HEK293 (cell line): ENCODE measurements around the gene NAT16.

Experiments used
- BCL11B ChIP-seq: fragments of 450-650 bp; formaldehyde crosslinking; IDR thresholded peaks from 2 replicates; pipeline ENCODE4 v1.5.1; 2016; ENCODE audit warnings: low read depth, missing biosample characterization, missing genetic modification characterization
- GLIS1 ChIP-seq: fragments of 450-650 bp; formaldehyde crosslinking; IDR thresholded peaks from 2 replicates; pipeline ENCODE4 v1.5.1; 2016; ENCODE audit warnings: missing biosample characterization, missing genetic modification characterization
- GLIS2 ChIP-seq: fragments of 450-650 bp; formaldehyde crosslinking; IDR thresholded peaks from 2 replicates; pipeline ENCODE4 v1.5.1; 2016; ENCODE audit warnings: missing biosample characterization, missing genetic modification characterization
- KLF7 ChIP-seq: fragments of 450-650 bp; formaldehyde crosslinking; IDR thresholded peaks from 2 replicates; pipeline ENCODE4 v1.5.1; 2016; ENCODE audit warnings: missing biosample characterization, missing genetic modification characterization, borderline replicate concordance
- MYNN ChIP-seq: fragments of 450-650 bp; formaldehyde crosslinking; IDR thresholded peaks from 2 replicates; pipeline ENCODE4 v1.5.1; 2016; ENCODE audit warnings: missing biosample characterization, missing genetic modification characterization, borderline replicate concordance
- OSR2 ChIP-seq: fragments of 450-650 bp; formaldehyde crosslinking; IDR thresholded peaks from 2 replicates; pipeline ENCODE4 v1.5.1; 2016; ENCODE audit warnings: missing biosample characterization, missing genetic modification characterization
- SCRT1 ChIP-seq: fragments of 450-650 bp; formaldehyde crosslinking; IDR thresholded peaks from 2 replicates; pipeline ENCODE4 v1.5.1; 2016; ENCODE audit warnings: missing biosample characterization, missing genetic modification characterization, borderline replicate concordance
- YY2 ChIP-seq: fragments of 450-650 bp; formaldehyde crosslinking; IDR thresholded peaks from 2 replicates; pipeline ENCODE4 v1.5.1; 2016; ENCODE audit warnings: missing biosample characterization, missing genetic modification characterization
- ZBTB21 ChIP-seq: fragments of 450-650 bp; formaldehyde crosslinking; IDR thresholded peaks from 2 replicates; pipeline ENCODE4 v1.5.1; 2017; ENCODE audit warnings: missing biosample characterization, missing genetic modification characterization
- ZBTB7A ChIP-seq: fragments of 450-650 bp; formaldehyde crosslinking; IDR thresholded peaks from 2 replicates; pipeline ENCODE4 v1.5.1; 2016; ENCODE audit warnings: low read depth, missing biosample characterization, missing genetic modification characterization
- ZFHX2 ChIP-seq: fragments of 450-650 bp; formaldehyde crosslinking; conservative IDR thresholded peaks from 2 replicates; pipeline ENCODE4 v1.5.1; 2016; ENCODE audit warnings: missing biosample characterization, missing genetic modification characterization
- ZNF112 ChIP-seq: fragments of 450-650 bp; formaldehyde crosslinking; IDR thresholded peaks from 2 replicates; pipeline ENCODE4 v1.5.0; 2017; ENCODE audit warnings: missing biosample characterization, missing genetic modification characterization
- ZNF132 ChIP-seq: fragments of 450-650 bp; formaldehyde crosslinking; IDR thresholded peaks from 2 replicates; pipeline ENCODE4 v1.5.1; 2017; ENCODE audit warnings: missing biosample characterization, missing genetic modification characterization, borderline replicate concordance
- ZNF138 ChIP-seq: fragments of 450-650 bp; formaldehyde crosslinking; IDR thresholded peaks from 2 replicates; pipeline ENCODE4 v1.5.1; 2016; ENCODE audit warnings: missing biosample characterization, missing genetic modification characterization, borderline replicate concordance
- ZNF174 ChIP-seq: fragments of 450-650 bp; formaldehyde crosslinking; IDR thresholded peaks from 2 replicates; pipeline ENCODE4 v1.5.0; 2017; ENCODE audit warnings: missing biosample characterization, mild to moderate bottlenecking, missing genetic modification characterization
- ZNF24 ChIP-seq: fragments of 450-650 bp; formaldehyde crosslinking; IDR thresholded peaks from 2 replicates; pipeline ENCODE4 v1.5.1; 2016; ENCODE audit warnings: missing biosample characterization, missing genetic modification characterization
- ZNF350 ChIP-seq: fragments of 450-650 bp; formaldehyde crosslinking; IDR thresholded peaks from 2 replicates; pipeline ENCODE4 v1.5.0; 2017; ENCODE audit warnings: missing biosample characterization, mild to moderate bottlenecking, missing genetic modification characterization
- ZNF416 ChIP-seq: fragments of 450-650 bp; formaldehyde crosslinking; IDR thresholded peaks from 2 replicates; pipeline ENCODE4 v1.5.1; 2016; ENCODE audit warnings: missing biosample characterization, missing genetic modification characterization
- ZNF473 ChIP-seq: fragments of 450-650 bp; formaldehyde crosslinking; IDR thresholded peaks from 2 replicates; pipeline ENCODE4 v1.5.1; 2017; ENCODE audit warnings: missing biosample characterization, missing genetic modification characterization
- ZNF529 ChIP-seq: fragments of 450-650 bp; formaldehyde crosslinking; IDR thresholded peaks from 2 replicates; pipeline ENCODE4 v1.5.1; 2017; ENCODE audit warnings: missing genetic modification characterization, missing biosample characterization; ENCODE audit not compliant: insufficient replicate concordance
- ZNF555 ChIP-seq: fragments of 450-650 bp; formaldehyde crosslinking; conservative IDR thresholded peaks from 2 replicates; pipeline ENCODE4 v1.5.1; 2017; ENCODE audit warnings: missing biosample characterization, mild to moderate bottlenecking, missing genetic modification characterization, inconsistent platforms
- ZNF658 ChIP-seq: fragments of 450-650 bp; formaldehyde crosslinking; IDR thresholded peaks from 2 replicates; pipeline ENCODE4; 2016; ENCODE audit warnings: missing biosample characterization, missing genetic modification characterization
- ZNF677 ChIP-seq: fragments of 450-650 bp; IDR thresholded peaks from 2 replicates; pipeline ENCODE4 v1.5.0; 2018; ENCODE audit warnings: missing biosample characterization, mild to moderate bottlenecking, missing genetic modification characterization, moderate library complexity
- ZNF768 ChIP-seq: fragments of 450-650 bp; formaldehyde crosslinking; IDR thresholded peaks from 2 replicates; pipeline ENCODE4 v1.5.1; 2018; ENCODE audit warnings: missing biosample characterization, mild to moderate bottlenecking, missing genetic modification characterization
- ZNF776 ChIP-seq: fragments of 450-650 bp; formaldehyde crosslinking; IDR thresholded peaks from 2 replicates; pipeline ENCODE4 v1.5.0; 2017; ENCODE audit warnings: missing biosample characterization, missing genetic modification characterization, borderline replicate concordance
- TF ChIP-seq, protein P1 (sequence below): fragments of 450-650 bp; formaldehyde crosslinking; IDR thresholded peaks from 2 replicates; pipeline ENCODE4 v1.5.1; 2016; ENCODE audit warnings: missing biosample characterization, missing genetic modification characterization
- TF ChIP-seq, protein P2 (sequence below): fragments of 450-650 bp; formaldehyde crosslinking; IDR thresholded peaks from 2 replicates; pipeline ENCODE4 v1.5.1; 2016; ENCODE audit warnings: missing biosample characterization, missing genetic modification characterization
- TF ChIP-seq, protein P3 (sequence below): fragments of 450-650 bp; formaldehyde crosslinking; IDR thresholded peaks from 2 replicates; pipeline ENCODE4 v1.5.1; 2016; ENCODE audit warnings: missing biosample characterization, missing genetic modification characterization
- TF ChIP-seq, protein P4 (sequence below): fragments of 450-650 bp; formaldehyde crosslinking; IDR thresholded peaks from 2 replicates; pipeline ENCODE4 v1.5.1; 2016; ENCODE audit warnings: missing biosample characterization, missing genetic modification characterization, low read depth
- TF ChIP-seq, protein P5 (sequence below): fragments of 450-650 bp; formaldehyde crosslinking; IDR thresholded peaks from 2 replicates; pipeline ENCODE4 v1.5.1; 2017; ENCODE audit warnings: missing biosample characterization, mild to moderate bottlenecking, missing genetic modification characterization, moderate library complexity

Gene NAT16

DNA sequence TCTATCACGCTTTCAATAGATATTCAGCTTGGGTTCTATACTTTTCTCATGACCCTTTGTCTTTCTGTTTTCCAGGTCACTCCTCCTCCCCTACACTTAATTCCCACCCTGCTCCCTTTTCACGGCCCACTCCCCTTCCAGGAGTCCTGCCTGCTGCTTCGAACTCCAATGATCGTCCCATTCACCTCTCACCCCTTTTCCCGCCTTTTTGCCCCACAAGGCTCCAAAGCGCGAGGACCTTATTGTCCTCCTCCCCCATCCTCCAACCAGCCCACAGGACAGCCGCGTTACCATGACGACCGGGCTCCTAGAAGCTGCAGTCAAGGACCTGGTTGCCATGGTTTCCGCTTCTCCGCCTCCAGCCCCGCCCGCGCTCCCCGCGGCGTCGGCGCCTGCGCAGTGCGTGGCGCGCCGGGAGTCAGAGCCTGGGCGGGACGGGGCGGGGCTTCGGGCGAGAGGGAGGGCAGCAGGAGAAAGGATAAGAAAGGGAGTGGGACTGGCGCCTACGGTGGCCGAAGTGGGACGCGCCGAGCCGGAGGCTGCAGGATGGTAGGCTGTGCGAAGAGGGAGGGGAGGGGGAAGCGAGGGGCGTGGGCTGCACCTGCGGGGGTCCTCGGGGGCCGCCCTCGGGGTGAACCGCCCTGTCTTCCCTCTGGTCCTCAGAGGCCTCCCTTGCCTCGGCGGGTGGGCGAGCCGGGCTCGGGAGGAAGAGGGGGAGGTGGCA, 26.0 kb downstream of the NAT16 start, which contains the start of gene AP1S1 (continued):
- peak; percentile 67 for TF ChIP-seq GLIS1
- no peak for TF ChIP-seq OSR2 (tag by site-specific recombination)
- TF ChIP-seq ZNF776 (tag by site-specific recombination): no peak
- TF ChIP-seq ZNF677: no peak
- TF ChIP-seq, protein P1, sequence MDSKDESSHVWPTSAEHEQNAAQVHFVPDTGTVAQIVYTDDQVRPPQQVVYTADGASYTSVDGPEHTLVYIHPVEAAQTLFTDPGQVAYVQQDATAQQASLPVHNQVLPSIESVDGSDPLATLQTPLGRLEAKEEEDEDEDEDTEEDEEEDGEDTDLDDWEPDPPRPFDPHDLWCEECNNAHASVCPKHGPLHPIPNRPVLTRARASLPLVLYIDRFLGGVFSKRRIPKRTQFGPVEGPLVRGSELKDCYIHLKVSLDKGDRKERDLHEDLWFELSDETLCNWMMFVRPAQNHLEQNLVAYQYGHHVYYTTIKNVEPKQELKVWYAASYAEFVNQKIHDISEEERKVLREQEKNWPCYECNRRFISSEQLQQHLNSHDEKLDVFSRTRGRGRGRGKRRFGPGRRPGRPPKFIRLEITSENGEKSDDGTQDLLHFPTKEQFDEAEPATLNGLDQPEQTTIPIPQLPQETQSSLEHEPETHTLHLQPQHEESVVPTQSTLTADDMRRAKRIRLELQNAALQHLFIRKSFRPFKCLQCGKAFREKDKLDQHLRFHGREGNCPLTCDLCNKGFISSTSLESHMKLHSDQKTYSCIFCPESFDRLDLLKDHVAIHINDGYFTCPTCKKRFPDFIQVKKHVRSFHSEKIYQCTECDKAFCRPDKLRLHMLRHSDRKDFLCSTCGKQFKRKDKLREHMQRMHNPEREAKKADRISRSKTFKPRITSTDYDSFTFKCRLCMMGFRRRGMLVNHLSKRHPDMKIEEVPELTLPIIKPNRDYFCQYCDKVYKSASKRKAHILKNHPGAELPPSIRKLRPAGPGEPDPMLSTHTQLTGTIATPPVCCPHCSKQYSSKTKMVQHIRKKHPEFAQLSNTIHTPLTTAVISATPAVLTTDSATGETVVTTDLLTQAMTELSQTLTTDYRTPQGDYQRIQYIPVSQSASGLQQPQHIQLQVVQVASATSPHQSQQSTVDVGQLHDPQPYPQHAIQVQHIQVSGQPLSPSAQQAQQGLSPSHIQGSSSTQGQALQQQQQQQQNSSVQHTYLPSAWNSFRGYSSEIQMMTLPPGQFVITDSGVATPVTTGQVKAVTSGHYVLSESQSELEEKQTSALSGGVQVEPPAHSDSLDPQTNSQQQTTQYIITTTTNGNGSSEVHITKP (tag by site-specific recombination): peak; percentile 68
- 0 out of 2 replicates have a peak, but pooled peaks have one; percentile 20 for TF ChIP-seq ZNF24 (tag by site-specific recombination)
- TF ChIP-seq, protein P2, sequence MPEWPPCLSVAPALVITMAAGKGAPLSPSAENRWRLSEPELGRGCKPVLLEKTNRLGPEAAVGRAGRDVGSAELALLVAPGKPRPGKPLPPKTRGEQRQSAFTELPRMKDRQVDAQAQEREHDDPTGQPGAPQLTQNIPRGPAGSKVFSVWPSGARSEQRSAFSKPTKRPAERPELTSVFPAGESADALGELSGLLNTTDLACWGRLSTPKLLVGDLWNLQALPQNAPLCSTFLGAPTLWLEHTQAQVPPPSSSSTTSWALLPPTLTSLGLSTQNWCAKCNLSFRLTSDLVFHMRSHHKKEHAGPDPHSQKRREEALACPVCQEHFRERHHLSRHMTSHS: no peak
- TF ChIP-seq KLF7 (tag by site-specific recombination): peak; percentile 47; the same call in 1 of the 2 replicates
- TF ChIP-seq BCL11B: no peak
- TF ChIP-seq ZBTB7A: no peak
- TF ChIP-seq, protein P3, sequence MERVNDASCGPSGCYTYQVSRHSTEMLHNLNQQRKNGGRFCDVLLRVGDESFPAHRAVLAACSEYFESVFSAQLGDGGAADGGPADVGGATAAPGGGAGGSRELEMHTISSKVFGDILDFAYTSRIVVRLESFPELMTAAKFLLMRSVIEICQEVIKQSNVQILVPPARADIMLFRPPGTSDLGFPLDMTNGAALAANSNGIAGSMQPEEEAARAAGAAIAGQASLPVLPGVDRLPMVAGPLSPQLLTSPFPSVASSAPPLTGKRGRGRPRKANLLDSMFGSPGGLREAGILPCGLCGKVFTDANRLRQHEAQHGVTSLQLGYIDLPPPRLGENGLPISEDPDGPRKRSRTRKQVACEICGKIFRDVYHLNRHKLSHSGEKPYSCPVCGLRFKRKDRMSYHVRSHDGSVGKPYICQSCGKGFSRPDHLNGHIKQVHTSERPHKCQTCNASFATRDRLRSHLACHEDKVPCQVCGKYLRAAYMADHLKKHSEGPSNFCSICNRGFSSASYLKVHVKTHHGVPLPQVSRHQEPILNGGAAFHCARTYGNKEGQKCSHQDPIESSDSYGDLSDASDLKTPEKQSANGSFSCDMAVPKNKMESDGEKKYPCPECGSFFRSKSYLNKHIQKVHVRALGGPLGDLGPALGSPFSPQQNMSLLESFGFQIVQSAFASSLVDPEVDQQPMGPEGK (tag by site-specific recombination): peak; percentile 77
- TF ChIP-seq YY2 (tag by site-specific recombination): 0 out of 2 replicates have a peak, but pooled peaks have one; percentile 25
- TF ChIP-seq, protein P4, sequence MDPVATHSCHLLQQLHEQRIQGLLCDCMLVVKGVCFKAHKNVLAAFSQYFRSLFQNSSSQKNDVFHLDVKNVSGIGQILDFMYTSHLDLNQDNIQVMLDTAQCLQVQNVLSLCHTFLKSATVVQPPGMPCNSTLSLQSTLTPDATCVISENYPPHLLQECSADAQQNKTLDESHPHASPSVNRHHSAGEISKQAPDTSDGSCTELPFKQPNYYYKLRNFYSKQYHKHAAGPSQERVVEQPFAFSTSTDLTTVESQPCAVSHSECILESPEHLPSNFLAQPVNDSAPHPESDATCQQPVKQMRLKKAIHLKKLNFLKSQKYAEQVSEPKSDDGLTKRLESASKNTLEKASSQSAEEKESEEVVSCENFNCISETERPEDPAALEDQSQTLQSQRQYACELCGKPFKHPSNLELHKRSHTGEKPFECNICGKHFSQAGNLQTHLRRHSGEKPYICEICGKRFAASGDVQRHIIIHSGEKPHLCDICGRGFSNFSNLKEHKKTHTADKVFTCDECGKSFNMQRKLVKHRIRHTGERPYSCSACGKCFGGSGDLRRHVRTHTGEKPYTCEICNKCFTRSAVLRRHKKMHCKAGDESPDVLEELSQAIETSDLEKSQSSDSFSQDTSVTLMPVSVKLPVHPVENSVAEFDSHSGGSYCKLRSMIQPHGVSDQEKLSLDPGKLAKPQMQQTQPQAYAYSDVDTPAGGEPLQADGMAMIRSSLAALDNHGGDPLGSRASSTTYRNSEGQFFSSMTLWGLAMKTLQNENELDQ: no peak
- peak; percentile 96 for TF ChIP-seq ZFHX2 (tag by site-specific recombination)
- no peak for TF ChIP-seq ZNF555 (tag by site-specific recombination)
- TF ChIP-seq ZNF768 (tag by site-specific recombination): no peak
- TF ChIP-seq ZNF132 (tag by site-specific recombination): no peak
- TF ChIP-seq GLIS2 (tag by site-specific recombination): peak; percentile 86
- no peak for TF ChIP-seq SCRT1
- TF ChIP-seq, protein P5, sequence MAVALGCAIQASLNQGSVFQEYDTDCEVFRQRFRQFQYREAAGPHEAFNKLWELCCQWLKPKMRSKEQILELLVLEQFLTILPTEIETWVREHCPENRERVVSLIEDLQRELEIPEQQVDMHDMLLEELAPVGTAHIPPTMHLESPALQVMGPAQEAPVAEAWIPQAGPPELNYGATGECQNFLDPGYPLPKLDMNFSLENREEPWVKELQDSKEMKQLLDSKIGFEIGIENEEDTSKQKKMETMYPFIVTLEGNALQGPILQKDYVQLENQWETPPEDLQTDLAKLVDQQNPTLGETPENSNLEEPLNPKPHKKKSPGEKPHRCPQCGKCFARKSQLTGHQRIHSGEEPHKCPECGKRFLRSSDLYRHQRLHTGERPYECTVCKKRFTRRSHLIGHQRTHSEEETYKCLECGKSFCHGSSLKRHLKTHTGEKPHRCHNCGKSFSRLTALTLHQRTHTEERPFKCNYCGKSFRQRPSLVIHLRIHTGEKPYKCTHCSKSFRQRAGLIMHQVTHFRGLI: no peak
- TF ChIP-seq ZNF112 (tag by site-specific recombination): no peak
- no peak for TF ChIP-seq ZNF473
- TF ChIP-seq ZNF138 (tag by site-specific recombination): no peak
- TF ChIP-seq ZNF658 (tag by site-specific recombination): no peak
- peak; percentile 21; the same call in 1 of the 2 replicates for TF ChIP-seq ZBTB21 (tag by site-specific recombination)
- TF ChIP-seq ZNF174: no peak
- TF ChIP-seq ZNF529 (tag by site-specific recombination): no peak
- TF ChIP-seq ZNF350 (tag by site-specific recombination): no peak
- TF ChIP-seq MYNN (tag by site-specific recombination): peak; percentile 97
- TF ChIP-seq ZNF416 (tag by site-specific recombination): no peak
